Measurements from ENCODE around the gene GNAS-AS1.

The GNAS-AS1 gene

GRCh38 chr20:58807801-58808200 lies 42.9 kb downstream of the GNAS-AS1 start:
- no peak for DNase-seq

GRCh38 chr20:58803533-58803932 lies 47.2 kb downstream of the GNAS-AS1 start:
- DNase-seq, result no peak

- no peak for DNase-seq
These were observed 48.6 kb downstream of the GNAS-AS1 start for GRCh38 chr20:58802061-58802460.

GRCh38 chr20:58800134-58800871 lies 50.4 kb downstream of the GNAS-AS1 start:
- no peak for DNase-seq

GRCh38 chr20:58797371-58798338 lies 53.0 kb downstream of the GNAS-AS1 start:
- no peak for DNase-seq

- DNase-seq, result no peak
These were observed 54.8 kb downstream of the GNAS-AS1 start for GRCh38 chr20:58795923-58796245.

- DNase-seq, result no peak
These were observed 55.4 kb downstream of the GNAS-AS1 start for GRCh38 chr20:58795181-58795922.

GRCh38 chr20:58794510-58795180 lies 56.1 kb downstream of the GNAS-AS1 start:
- DNase-seq, result no peak

GRCh38 chr20:58793512-58794420 lies 56.9 kb downstream of the GNAS-AS1 start:
- no peak for DNase-seq

- DNase-seq, result no peak
These were observed 58.3 kb downstream of the GNAS-AS1 start for GRCh38 chr20:58792426-58792825.

GRCh38 chr20:58791286-58791685 lies 59.4 kb downstream of the GNAS-AS1 start:
- DNase-seq, result no peak

GRCh38 chr20:58790454-58790853 lies 60.2 kb downstream of the GNAS-AS1 start:
- no peak for DNase-seq

- no peak for DNase-seq
These were observed 61.7 kb downstream of the GNAS-AS1 start for GRCh38 chr20:58788896-58789544.

- DNase-seq, result no peak
These were observed 63.3 kb downstream of the GNAS-AS1 start for GRCh38 chr20:58787211-58788005.

GRCh38 chr20:58784321-58785074 lies 66.2 kb downstream of the GNAS-AS1 start:
- DNase-seq, result no peak

GRCh38 chr20:58783511-58784011 lies 67.1 kb downstream of the GNAS-AS1 start:
- DNase-seq, result no peak

- DNase-seq, result no peak
These were observed 69.6 kb downstream of the GNAS-AS1 start for GRCh38 chr20:58781138-58781537.

- no peak for DNase-seq
These were observed 71.9 kb downstream of the GNAS-AS1 start for GRCh38 chr20:58778760-58779159.

- DNase-seq, result no peak
These were observed 73.0 kb downstream of the GNAS-AS1 start for GRCh38 chr20:58777657-58778056.

Measured in fibroblast of skin of scalp (primary cell).